HG03439 (cell line): ENCODE measurements around the gene SCGB1A1.
"Not testable (repeated sequence)": the region's sequence is repeated elsewhere in the genome, so short reads cannot be mapped to it uniquely, and the experiment has no call there.

ENCODE experiments used
- ATAC-seq: cut with Tn5 transposase; IDR thresholded peaks from one replicate; pipeline ENCODE4 v1.9.1; 2021; ENCODE audit warnings: mild to moderate bottlenecking, moderate library complexity; ENCODE audit not compliant: unreplicated experiment

SCGB1A1 gene, protein sequence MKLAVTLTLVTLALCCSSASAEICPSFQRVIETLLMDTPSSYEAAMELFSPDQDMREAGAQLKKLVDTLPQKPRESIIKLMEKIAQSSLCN

GRCh38 chr11:62418733-62419132 lies at the start of gene SCGB1A1:
Gene SCGB1A1 (plus strand): TSS chr11:62419033. CDS start chr11:62419096, 63 bp downstream.
- no peak for ATAC-seq

- ATAC-seq: no peak
Measured at GRCh38 chr11:62370743-62371440, 47.9 kb upstream of the SCGB1A1 start.

DNA sequence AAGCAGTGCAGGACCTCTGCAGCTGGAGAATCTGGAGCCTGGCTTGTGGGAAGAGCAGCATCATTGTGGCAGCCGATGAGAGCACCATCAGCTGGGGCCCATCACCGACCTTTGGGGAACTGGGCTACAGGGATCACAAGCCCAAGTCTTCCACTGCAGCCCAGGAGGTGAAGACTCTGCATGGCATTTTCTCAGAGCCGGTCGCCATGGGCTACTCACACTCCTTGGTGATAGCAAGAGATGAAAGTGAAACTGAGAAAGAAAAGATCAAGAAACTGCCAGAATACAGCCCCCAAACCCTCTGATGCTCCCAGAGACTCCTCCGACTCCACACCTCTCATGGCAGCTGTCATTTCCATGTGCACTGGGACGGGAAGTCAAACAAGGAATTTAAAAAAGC lies 46.0 kb upstream of the SCGB1A1 start:
- no peak for ATAC-seq

GRCh38 chr11:62373464-62374119 lies 45.2 kb upstream of the SCGB1A1 start:
- ATAC-seq: no peak

- ATAC-seq: no peak
Measured at GRCh38 chr11:62374801-62375200, 44.0 kb upstream of the SCGB1A1 start.

DNA sequence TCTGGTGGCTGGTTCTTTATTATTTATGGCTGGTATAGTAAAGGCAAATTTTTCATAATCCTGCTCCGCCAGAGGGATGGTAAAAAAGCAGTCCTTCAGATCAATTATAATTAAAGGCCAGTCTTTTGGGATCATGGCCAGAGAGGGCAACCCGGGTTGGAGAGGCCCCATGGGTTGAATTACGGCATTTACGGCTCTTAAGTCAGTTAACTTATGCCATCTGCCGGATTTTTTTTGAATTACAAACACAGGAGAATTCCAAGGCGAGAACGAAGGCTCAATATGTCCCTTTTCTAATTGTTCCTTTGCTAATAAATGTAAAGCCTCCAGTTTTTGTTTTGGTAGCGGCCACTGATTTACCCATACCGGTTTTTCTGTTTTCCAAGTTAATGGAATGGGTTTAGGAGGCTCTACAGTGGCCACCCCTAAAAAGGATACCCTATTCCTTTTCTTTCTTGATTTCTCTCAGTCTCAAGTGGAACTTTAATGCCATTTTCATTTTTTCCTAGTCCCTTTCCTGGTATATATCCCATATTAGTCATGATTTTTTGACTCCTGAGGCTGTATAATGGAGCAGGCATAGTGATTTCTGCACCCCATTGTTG lies 40.3 kb upstream of the SCGB1A1 start:
- not testable (repeated sequence) for ATAC-seq

GRCh38 chr11:62379586-62379985 lies 39.2 kb upstream of the SCGB1A1 start:
- not testable (repeated sequence) for ATAC-seq

DNA sequence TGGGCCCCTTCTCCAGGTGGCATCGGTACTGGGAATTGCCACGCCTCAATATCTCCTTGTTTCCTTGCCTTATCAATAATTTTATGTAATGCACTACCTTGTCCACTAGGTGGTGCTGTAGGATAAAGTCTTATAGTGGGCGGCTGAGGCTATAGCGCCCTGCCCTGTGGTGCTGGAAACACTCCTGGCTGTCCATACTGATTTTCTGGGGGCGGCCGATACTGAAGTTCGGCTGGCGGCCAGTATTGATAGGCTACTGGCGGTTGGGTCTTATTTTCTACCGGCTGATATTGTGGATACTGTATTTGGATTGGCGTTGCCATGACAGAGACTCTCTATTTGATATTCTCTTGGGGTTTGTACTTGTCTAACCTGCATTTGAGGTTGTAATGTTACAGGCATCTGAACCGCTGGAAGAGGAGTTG lies 38.0 kb upstream of the SCGB1A1 start:
- ATAC-seq: not testable (repeated sequence)

DNA sequence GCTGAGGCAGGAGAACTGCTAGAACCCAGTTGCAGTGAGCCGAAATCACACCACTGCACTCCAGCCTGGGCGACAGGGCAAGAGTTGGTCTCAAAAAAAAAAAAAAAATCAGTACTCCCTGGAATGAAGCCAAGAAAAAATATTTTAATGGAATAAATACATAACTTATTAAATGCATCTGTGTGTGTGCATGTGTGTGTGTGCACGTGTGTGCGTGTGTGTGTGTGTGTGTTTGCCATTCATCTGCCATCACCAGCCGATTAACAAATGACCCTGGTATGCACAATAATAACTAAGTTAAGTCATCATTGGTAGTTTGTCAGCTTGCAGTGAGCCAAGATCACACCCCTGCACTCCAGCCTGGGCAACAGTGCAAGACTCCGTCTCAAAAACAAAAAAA lies 35.0 kb upstream of the SCGB1A1 start:
- no peak for ATAC-seq

GRCh38 chr11:62386083-62386482 lies 32.8 kb upstream of the SCGB1A1 start:
- not testable (repeated sequence) for ATAC-seq

DNA sequence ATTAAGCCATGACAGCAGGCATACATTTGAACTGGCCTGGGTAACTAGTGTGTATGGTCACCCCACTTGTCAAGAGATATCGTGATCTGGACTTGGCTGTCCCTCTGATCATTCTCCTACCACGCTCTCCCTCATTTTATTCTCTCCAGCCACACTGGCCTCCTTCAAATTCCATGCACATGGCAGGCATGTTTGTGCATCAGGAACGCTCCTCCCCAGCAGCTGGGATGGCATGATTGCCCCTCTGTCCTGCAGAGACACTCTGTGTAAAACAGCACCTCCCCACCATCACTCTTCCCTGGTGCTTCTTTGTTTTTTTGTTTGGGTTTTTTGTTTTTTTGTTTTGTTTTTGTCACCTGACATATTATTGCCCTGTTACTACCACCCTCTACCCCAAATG lies 31.5 kb upstream of the SCGB1A1 start:
- no peak for ATAC-seq

DNA sequence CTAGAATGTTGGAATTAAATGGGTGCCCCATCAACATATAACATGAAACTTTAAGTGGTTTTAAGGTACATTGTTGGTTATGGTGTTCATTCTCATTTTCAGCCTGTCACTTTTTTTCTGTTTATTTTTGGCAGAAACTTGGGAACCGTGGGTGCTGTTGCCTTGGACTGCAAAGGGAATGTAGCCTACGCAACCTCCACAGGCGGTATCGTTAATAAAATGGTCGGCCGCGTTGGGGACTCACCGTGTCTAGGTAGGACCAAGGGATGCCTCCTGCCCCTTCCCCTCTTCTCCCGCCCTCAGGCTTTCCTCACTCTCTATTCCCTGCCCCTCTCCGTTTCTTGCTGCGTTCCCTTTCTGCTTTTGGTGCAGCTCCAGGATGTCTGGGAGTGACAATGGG lies 29.8 kb upstream of the SCGB1A1 start:
- ATAC-seq: no peak

DNA sequence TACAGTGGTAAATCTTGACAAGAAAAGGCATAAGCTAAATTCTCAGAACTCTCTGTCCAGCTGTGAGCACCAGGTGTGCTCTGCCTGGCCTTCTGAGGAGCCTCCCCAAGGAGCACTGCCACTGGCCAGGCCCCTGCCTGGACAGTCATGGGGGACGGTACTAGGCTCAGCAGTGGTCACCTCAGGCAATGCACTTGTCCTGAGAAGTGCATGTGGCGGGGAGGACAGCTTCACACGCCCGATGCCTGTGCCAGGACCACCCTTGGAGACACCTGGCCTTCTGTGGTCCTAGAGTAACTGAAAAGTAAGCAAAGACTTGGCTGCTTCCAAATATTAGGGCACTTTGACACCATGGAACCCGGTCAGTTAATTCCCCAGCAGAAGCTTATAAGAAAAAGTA lies 28.6 kb upstream of the SCGB1A1 start:
- ATAC-seq: no peak

- ATAC-seq: no peak
Measured at GRCh38 chr11:62390722-62391121, 28.1 kb upstream of the SCGB1A1 start.

GRCh38 chr11:62391642-62392425 lies 27.0 kb upstream of the SCGB1A1 start:
- ATAC-seq: no peak

DNA sequence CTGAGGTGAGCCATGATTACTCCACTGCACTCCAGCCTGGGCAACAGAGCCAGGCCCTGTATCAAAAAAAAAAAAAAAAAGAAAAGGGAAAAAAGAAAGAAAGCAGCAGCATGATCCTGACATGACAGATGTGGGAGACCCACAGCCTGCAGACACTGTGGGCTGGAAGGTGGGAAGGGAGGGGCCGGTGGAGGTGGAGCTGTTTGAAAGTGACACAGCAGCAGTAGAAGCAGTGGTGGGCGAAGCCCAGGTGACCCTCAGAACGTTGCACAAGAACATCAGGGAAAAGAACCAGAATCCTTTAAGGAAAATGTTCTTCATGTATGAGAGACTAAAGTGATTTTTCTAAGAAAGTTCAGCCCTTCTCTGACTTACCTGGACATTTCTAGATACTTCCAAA lies 26.3 kb upstream of the SCGB1A1 start:
- no peak for ATAC-seq

DNA sequence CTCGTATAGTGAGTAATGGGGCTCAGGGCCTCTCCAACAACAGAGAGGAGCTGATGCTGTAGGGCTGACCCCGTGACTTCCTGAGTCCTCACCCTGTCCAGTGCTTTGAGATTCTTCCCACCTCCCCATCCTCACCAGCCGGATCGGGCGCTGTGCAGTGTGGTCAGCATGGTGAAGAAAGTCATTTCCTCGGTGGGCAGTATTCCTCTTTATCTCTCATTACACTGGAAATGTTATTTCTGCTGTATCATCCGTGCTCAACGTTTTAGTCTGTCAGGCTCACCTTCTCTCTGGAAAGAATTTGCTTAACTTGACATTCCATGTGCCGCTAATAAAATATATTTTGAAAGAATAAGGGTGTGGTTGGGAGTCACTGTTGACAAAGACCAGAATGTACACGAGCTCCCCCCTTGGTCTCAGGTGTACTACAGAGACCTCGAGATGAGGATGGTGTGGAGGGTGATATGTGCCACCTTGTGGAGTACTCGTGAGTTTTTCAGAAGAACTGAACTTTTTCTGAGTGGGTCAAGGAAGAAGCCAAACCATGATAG lies 25.7 kb upstream of the SCGB1A1 start:
- ATAC-seq: no peak

DNA sequence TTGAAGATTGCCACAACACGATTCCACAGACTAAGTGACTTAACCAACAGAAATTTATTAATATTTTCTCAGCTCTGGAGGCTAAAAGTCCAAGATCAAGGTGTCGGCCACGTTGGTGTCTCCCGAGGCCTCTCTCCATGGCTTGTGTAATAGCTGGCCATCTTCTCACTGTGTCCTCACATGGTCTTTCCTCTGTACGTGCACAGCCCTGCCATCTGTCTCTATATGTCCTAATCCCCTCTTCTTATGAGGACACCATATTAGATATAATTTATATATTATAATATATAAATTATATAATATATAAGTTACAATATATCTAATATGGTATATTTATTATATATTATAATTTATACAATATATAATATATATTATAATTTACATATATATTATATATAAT lies 25.1 kb upstream of the SCGB1A1 start:
- ATAC-seq: no peak

GRCh38 chr11:62394825-62395538 lies 23.9 kb upstream of the SCGB1A1 start:
- ATAC-seq: no peak

GRCh38 chr11:62395885-62396551 lies 22.8 kb upstream of the SCGB1A1 start:
- ATAC-seq: no peak
